ENCODE measurements around the gene COL19A1.

- TF ChIP-seq CTCF (IDR thresholded peaks at IDR 0.05) (no peak), POLR2A (IDR thresholded peaks at IDR 0.05) (no peak)
Observed at GRCh38 chr6:70040766-70041165, 174.4 kb downstream of the COL19A1 start.
